Smooth muscle cell (in vitro differentiated cells): Measurements from ENCODE around the gene CD93. TPM values are rescaled to one million over a fixed set of nuclear protein-coding genes. Genes with fewer than 3 reads are reported as not detected.

Source experiments
- DNase-seq: peaks from one replicate; lab custom pipeline; 2025; ENCODE audit not compliant: unreplicated experiment; lab: John Stamatoyannopoulos, UW
- H2AFZ ChIP-seq: fragments of 200-600 bp; sonication (generic); 2 replicates; pipeline ENCODE4 v1.6.0; 2016; ENCODE audit warnings: antibody characterized with exemption, low read depth, mild to moderate bottlenecking
- H3F3A ChIP-seq: fragments of 200-600 bp; sonication (generic); 2 replicates; pipeline ENCODE4 v1.6.0; 2017; ENCODE audit warnings: antibody characterized with exemption, low read depth
- H3K27ac ChIP-seq: fragments of 200-600 bp; sonication (generic); 2 replicates; pipeline ENCODE4 v1.5.1; 2016; ENCODE audit warnings: low read depth, mild to moderate bottlenecking
- H3K27me3 ChIP-seq: fragments of 200-600 bp; sonication (generic); 2 replicates; pipeline ENCODE4 v1.6.1; 2016; ENCODE audit warnings: low read depth, mild to moderate bottlenecking
- H3K36me3 ChIP-seq: fragments of 200-600 bp; sonication (generic); 2 replicates; pipeline ENCODE4 v1.5.1; 2016; ENCODE audit warnings: low read depth
- H3K4me1 ChIP-seq: fragments of 200-600 bp; sonication (generic); 2 replicates; pipeline ENCODE4 v1.5.1; 2016; ENCODE audit warnings: low read depth
- H3K4me2 ChIP-seq: fragments of 200-600 bp; sonication (generic); 2 replicates; pipeline ENCODE4 v1.6.0; 2016; ENCODE audit warnings: mild to moderate bottlenecking
- H3K4me3 ChIP-seq: fragments of 200-600 bp; sonication (generic); 2 replicates; pipeline ENCODE4 v1.5.1; 2016; ENCODE audit warnings: mild to moderate bottlenecking
- H3K79me2 ChIP-seq: fragments of 200-600 bp; sonication (generic); 2 replicates; pipeline ENCODE4 v1.6.0; 2016; ENCODE audit warnings: low read depth, mild to moderate bottlenecking
- H3K9ac ChIP-seq: fragments of 200-600 bp; sonication (generic); 2 replicates; pipeline ENCODE4 v1.6.0; 2016; ENCODE audit warnings: low read depth
- H3K9me3 ChIP-seq: fragments of 200-600 bp; sonication (generic); replicated peaks from 2 replicates; pipeline ENCODE4 v1.5.1; 2016; ENCODE audit warnings: low read depth
- H4K20me1 ChIP-seq: fragments of 200-600 bp; sonication (generic); 2 replicates; pipeline ENCODE4 v1.6.0; 2016; ENCODE audit warnings: low read depth
- CTCF ChIP-seq: fragments of 200-600 bp; sonication (generic); IDR thresholded peaks from 2 replicates; pipeline ENCODE4 v1.5.1; 2017; ENCODE audit warnings: borderline replicate concordance, mild to moderate bottlenecking, antibody characterized with exemption; ENCODE audit not compliant: insufficient read depth, poor library complexity, severe bottlenecking
- WGBS: methylation state at CpG from one replicate; pipeline ENCODE4 v1.1.7; 2016; ENCODE audit warnings: low lambda C conversion rate; 5-methylcytosine and 5-hydroxymethylcytosine counted together
- polyA plus RNA-seq: library from polyadenylated mRNA; unstranded; fragments of >200 nt; fragmentation: Nextera tagmentation; extraction: Ambion mirVana; gene quantifications from 2 replicates; pipeline ENCODE4 v1.2.1, GENCODE V29; 2016
- total RNA-seq: library from RNA; depleted of rRNA; stranded (reverse); fragments of >200 nt; gene quantifications from 2 replicates; pipeline ENCODE4 v1.2.3, GENCODE V29; 2014

Gene CD93
- total and polyA plus RNA-seq, 2 experiments from 2014 or later = not detected

DNA sequence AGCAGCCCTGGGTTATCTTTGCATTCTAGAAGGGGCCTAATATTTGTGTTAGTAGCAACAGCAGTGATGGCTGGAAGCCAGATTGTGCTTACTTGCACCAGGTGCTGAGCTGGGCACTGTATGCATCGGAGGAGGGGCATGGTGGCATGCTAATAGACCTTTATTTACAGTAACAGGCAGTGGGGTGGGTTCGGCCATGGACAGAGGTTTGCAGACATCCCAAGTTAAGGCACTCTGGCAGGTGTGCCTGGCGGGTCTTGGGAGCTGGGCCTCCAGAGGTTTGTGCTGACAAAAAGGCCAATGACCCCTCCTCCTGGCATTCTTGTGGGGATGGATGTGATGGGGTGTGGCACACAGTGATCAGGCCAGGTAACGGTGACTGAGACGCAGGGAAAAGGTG, 39.0 kb upstream of the CD93 start:
- no peak overlapping the region for H3K9ac ChIP-seq
- no peaks in the 10 kb centered on the region for H3K36me3 ChIP-seq
- no peak overlapping the region for H3K4me3 ChIP-seq
- no peaks in the 10 kb centered on the region for H3K9me3 ChIP-seq
- no peaks in the 10 kb centered on the region for H3K4me1 ChIP-seq
- H4K20me1 ChIP-seq = no peaks in the 10 kb centered on the region
- no peaks in the 10 kb centered on the region for H3K79me2 ChIP-seq
- H3K27me3 ChIP-seq = no peaks in the 10 kb centered on the region
- no peak for DNase-seq
- TF ChIP-seq CTCF = no peak
- H2AFZ ChIP-seq = no peak overlapping the region
- no peaks in the 10 kb centered on the region for H3F3A ChIP-seq
- H3K4me2 ChIP-seq = no peak overlapping the region
- 83% methylated on average over 5 of the region's 5 CpGs for WGBS
- no peak overlapping the region for H3K27ac ChIP-seq

DNA sequence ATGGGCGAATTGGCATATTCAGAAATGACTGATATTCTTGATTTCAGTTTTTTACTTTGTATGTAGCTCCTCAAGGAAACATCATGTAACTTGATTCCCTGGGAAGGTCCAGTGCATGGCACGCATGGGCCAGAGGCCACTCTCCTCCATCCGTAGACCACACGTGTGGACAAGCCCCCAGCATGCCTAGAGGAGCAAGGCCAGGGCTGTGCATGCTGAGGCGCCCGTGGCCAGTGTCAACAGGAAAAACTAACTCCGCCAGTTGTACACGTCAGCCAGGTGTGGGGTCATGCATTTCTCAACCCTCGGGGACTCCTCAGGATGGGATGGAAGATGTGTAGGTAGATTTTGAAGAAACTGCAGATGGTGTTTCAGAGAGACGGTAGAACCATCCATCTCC, 37.8 kb upstream of the CD93 start:
- H3K4me1 ChIP-seq = no peaks in the 10 kb centered on the region
- H3F3A ChIP-seq = no peaks in the 10 kb centered on the region
- no peak overlapping the region for H2AFZ ChIP-seq
- H3K36me3 ChIP-seq = no peaks in the 10 kb centered on the region
- TF ChIP-seq CTCF = no peak
- no peak overlapping the region for H3K4me2 ChIP-seq
- no peak overlapping the region for H3K9ac ChIP-seq
- no peaks in the 10 kb centered on the region for H3K27me3 ChIP-seq
- H4K20me1 ChIP-seq = no peaks in the 10 kb centered on the region
- H3K79me2 ChIP-seq = no peaks in the 10 kb centered on the region
- no peak overlapping the region for H3K4me3 ChIP-seq
- WGBS = 82% methylated on average over 10 of the region's 10 CpGs
- H3K27ac ChIP-seq = no peak overlapping the region
- no peak for DNase-seq
- H3K9me3 ChIP-seq = no peaks in the 10 kb centered on the region

DNA sequence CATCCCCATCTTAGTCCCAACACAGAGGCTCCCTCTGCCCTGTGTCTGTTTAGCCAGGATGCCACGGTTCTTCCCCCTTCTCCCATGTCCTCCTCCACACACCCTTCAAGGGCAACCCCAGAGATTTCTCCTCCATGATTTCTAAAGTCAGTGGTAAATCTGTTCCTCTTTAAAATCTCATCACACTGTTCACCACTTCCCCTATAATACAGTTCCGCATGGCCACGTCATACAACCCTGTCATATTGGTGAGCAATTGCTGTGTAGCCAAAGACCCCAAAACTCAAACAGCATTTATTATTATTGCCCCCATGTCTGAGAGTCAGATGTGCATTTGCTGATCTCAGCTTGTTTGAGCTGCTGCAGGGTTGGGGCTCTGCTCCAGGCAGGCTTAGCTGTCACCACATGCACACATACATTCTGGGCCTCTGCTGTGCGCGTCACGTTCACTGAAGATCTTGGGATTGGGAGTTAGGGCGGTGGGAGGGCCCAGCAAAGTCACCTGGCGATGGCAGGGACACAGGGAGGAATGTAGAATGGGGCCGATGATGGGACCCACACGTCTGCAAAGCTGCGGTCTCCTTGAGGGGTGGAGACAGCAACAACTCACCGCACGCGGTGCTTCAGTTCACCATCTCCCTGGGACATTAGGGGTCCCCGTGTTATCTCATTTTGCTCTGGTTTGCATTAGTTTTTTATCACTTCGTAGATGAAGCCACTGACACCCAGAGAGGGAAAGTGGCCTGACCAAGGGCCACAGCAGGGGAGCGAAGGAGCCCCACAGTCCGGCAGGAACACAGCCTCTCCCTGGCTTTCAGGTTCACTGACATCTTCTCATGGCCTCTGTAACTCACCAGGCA, 36.9 kb upstream of the CD93 start:
- WGBS = 94% methylated on average over 15 of the region's 18 CpGs
- H3K4me2 ChIP-seq = no peak overlapping the region
- DNase-seq = no peak
- no peaks in the 10 kb centered on the region for H3K79me2 ChIP-seq
- H3K27ac ChIP-seq = no peak overlapping the region
- no peaks in the 10 kb centered on the region for H3K27me3 ChIP-seq
- H3K9me3 ChIP-seq = no peaks in the 10 kb centered on the region
- no peak overlapping the region for H3K9ac ChIP-seq
- no peak for TF ChIP-seq CTCF
- H4K20me1 ChIP-seq = no peaks in the 10 kb centered on the region
- no peak overlapping the region for H3K4me3 ChIP-seq
- no peak overlapping the region for H2AFZ ChIP-seq
- no peaks in the 10 kb centered on the region for H3F3A ChIP-seq
- H3K4me1 ChIP-seq = no peaks in the 10 kb centered on the region
- no peaks in the 10 kb centered on the region for H3K36me3 ChIP-seq

DNA sequence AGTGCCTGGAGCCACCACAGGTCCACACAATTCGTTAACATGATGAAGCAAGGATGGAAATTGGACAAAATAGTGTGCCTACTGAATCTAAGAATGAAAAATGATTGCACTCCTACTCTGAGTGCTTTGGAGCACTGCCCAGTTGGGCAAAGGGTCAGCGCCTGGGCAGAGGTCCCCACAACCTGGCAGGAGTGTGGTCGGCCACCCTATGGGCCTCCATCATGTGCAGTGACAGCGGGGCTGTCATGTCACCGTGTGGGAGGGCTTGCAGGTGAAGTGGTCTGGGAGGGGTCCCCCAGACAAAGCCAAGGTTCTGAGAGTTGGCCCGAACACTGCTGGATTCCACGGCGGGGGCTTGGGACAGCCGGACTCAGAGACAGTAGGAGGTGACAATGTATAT, 36.2 kb upstream of the CD93 start:
- no peaks in the 10 kb centered on the region for H4K20me1 ChIP-seq
- no peak for DNase-seq
- H3K9ac ChIP-seq = no peak overlapping the region
- no peaks in the 10 kb centered on the region for H3K27me3 ChIP-seq
- 94% methylated on average over 6 of the region's 9 CpGs for WGBS
- no peaks in the 10 kb centered on the region for H3K79me2 ChIP-seq
- H3K36me3 ChIP-seq = no peaks in the 10 kb centered on the region
- no peak overlapping the region for H3K27ac ChIP-seq
- no peaks in the 10 kb centered on the region for H3K4me1 ChIP-seq
- no peak overlapping the region for H3K4me3 ChIP-seq
- TF ChIP-seq CTCF = no peak
- H3F3A ChIP-seq = no peaks in the 10 kb centered on the region
- no peak overlapping the region for H3K4me2 ChIP-seq
- no peak overlapping the region for H2AFZ ChIP-seq
- H3K9me3 ChIP-seq = no peaks in the 10 kb centered on the region
